HG03571 (cell line): ENCODE results near the gene IL1R2.
"Not testable (repeated sequence)": the region's sequence is repeated elsewhere in the genome, so short reads cannot be mapped to it uniquely, and the experiment has no call there.

Source experiments
- ATAC-seq: cut with Tn5 transposase; IDR thresholded peaks from one replicate; pipeline ENCODE4 v1.9.1; 2021; ENCODE audit not compliant: unreplicated experiment

Gene IL1R2

DNA sequence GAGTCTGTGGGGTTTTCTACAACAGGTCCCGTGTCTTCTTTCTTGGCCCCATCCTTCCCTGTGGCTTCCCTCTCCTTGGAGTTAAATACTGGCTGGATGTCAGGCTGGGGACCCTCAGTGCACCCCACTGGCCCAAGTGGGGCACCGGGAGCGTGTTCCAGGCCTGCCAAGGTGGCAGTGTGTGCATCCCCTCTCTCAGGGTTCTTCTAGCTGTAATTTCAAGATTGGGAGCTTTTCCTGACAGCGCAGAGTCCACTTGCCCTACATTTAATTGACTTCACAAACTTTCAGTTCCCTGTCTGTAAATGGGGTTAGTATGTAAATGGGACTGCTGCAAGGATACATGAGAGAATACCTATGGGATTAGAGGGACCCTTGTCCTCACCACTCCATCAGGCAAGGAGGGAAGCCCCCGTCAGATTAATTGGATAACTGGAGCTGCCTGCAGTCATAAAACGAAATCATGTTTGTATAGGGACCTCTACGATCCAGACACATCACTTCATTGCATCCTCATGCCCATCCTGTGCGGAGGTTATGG is 66.6 kb downstream of the IL1R2 start:
- ATAC-seq: no peak

DNA sequence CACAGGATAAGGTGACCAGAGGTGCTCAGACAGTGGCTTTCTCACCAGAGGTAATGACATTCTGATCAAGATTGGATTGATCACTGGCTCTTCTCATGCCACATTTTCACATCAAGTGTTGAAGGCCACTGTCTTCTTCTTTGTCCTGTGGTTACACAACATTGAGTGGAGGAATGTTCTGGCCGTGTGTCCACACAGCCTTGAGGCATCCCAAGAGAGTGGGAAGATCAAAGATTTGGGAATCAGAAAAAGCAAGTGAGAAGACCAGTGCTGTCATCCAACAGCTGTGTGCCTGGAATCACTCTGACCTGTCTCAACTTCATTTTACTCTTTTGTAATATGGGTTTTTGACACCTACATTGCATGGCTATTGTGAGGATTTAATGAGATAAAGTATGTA is 67.4 kb downstream of the IL1R2 start:
- no peak for ATAC-seq

DNA sequence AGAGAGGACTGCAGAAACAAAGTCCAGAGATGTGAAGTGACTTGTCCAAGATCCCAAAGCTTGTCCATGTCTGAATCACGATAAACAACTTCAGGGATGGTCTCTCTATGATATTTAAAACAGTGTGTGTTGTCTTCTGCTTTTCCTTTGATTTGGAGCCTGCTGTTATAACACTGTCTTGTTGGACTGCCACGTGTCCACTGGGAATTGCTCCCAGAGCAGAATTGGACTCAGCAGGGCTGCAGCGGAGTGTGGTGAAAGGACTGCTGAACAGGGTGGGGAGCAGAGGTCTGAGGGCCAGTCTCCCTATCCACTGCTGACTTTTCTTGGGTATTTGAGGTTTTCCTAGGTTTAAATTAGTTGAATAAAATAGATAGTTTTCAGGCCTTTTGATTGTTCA is 68.3 kb downstream of the IL1R2 start:
- ATAC-seq: no peak

DNA sequence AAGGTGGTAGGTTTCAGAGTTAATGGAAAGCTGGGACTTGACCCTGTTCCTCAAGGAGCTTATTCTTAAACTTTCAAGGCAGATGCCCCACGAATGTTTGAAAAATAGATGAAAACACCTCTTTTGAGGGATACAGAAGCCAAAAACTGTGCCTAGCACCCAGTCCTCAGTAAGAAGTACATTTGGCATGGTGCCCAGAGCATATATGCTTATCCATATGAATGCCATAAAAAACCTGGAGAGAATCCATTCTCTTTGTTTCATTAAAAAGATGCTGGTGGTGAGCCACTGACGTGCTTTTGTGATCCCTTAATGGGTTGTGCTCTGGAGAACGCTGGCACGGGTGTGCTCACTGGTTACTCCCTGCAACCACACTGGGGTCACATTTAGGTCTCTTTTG is 69.0 kb downstream of the IL1R2 start:
- ATAC-seq: no peak

DNA sequence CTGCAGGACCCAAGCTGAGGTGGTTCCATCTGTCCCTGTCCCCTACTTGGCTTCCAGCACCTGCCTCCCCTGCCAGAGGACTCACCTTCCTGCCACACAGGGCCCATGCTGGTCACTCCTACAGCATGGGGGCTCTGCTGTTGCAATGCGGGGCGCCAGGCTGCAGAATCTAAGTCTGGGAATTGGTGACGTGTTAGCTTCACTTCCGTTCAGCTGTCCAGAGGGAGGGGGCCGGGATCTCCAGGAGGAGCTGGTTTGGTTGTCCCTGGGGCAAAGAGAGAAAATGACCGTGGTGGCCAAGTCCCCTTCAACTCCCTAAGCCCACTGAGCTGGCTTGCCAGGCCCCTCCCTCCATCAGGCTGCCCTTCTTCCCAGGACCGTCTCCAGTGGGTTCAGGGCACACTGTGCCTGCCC is 69.5 kb downstream of the IL1R2 start:
- ATAC-seq: no peak

DNA sequence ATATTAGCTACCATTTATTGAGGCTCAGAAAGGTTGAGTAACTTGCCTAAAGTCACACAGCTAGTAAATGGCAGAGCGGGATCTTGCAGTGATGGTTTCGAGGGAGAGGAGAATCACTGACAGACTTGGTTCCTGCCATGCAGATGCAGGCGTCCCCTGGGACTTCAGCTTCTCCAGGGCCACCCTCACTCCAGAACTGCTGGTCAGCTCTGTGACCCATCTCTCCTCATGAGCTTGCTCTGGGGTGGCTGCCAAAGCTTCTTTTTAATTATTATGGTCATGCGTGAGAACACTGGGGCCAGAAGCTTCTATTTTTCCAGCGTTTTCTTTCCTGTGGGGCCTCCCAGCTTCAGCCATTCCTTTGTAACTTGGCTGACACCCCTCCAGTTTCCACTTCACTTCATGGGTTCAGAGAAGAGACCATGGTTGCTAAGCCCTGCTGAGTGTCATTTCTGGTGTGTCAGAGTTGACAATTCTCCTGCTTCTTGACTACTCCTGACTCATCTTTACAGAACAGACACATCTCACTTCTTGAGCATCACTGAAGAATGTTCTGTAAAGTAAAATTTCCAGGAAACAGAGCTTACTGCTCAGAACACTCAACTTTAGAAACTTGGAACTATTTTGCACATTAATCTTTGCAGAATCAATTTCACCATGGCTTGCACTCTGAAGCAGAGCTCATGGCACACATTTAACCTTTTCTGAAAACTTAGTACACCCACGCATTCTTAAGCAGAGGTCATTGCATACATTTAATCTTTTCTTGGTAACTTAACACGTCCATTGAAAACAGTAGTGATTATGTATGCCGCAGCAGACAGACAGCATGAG is 70.4 kb downstream of the IL1R2 start:
- no peak for ATAC-seq

DNA sequence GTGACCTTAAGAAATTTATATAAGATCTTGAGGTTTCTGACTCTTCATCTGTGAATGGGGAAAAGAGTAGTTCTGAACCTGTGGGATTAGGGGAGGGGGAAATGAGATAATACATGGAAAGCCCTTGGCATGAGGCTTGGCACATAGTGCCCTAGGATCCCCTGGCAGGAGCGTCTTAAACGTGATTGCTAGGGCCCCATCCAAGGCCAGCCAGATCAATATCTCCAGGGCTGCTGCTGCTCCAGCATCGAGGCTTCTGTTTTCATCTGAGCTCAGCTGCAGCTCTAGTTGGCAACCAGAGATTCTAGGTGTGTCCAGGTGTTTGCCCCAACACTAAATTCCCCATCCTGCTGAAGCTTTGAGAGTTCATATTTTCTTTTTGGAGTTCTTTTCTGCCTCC is 71.0 kb downstream of the IL1R2 start:
- no peak for ATAC-seq

DNA sequence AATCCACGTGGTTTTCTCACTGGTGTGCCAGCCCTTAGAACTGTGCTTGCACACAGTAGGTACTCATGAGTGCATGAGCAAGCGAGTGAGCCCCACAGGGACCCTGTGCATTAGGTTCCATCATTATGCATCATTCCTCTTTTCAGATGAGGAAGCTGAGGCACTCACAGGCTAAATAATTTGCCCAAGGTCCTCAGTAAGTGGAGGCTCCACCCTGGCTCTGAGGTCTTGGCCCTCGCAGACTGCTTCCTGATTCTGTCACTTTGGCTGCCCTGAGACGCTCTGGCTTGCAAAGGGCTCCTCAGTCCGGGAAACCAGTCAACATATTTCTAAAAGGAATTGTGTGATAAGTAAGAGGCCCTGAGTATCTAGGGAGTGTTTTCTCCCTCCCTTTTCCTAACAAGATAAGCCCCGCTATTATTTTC is 71.7 kb downstream of the IL1R2 start:
- ATAC-seq: no peak

DNA sequence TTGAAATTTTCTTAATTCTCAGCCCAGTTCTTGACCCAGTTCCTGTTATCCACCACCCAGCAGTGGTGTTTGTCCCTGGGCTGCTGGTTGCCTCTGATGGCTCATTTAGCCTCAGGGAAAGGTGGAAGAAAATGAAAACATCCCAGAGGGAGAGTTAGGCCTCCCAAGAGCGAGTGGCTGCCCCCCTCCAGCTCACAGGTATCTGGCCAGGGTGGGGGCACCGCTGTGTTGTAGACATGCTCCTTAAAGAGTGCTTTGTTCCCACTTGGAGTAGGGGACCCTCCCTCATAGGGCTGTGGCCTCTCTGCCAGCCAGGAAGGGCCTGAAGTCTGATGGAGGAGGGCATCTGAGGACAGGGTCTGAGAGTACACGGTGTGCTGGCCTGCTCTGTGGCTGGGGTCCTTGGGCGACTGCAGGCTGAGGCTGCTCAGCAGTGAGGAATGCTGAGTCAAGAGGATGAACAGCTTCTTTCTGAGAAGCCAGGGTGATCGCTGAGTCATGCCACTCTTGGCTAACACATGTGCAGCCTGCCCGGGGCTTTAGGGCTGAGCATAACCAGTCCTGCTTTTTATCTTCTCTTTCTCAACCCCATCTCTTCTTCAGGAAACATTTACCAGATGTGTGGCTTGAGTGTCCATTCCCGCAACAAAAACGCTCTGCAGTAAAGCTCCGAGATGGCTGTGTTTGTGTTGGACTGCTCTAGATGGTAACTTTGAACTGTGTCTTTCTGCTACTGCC is 72.3 kb downstream of the IL1R2 start:
- ATAC-seq: no peak

DNA sequence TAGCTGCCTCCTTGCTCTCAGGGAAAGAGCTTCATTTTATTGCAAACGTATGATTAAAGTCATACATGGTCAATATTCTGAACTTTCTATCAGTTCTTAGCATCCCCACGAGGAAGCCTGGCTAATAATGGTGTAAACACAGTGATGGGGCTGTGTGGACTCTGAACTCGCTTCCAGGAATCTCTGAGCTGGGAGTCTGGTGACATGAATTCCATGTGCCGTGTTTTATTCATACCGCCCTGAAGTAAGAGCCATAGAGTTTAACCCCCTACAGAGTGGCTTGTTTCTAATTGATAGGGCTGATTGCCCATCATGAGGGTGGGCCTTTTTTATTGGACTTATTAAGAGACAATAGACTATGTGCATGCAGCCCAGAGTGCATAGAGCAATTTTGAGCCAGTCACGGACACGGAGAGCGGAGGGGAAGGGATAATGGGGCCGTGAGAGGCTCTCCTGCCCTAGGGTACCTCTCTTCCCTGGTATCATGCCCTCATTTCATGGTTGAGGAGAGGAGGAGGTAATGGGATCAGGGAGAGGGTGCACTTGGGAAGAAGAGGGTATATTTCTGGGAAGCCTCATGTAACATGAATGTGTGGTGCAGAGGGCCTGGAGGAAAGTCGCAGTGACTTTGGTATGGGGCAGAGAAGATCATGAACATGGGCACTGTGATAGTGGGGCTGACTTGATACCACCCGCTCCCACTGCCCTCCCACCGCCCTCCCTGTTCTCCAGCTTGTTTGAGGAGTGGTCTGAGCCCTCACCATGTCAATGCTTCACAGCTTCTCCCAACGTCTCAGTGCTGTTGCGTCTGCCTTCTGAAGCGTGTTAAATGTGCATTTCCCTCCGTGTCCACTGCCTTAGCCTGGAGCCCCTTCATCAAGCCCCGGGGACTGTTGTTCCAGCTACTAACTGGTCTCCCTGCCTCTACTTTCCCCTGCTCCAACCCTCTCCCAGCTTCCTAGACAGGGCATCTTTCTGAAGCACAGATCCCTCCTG is 73.2 kb downstream of the IL1R2 start:
- no peak for ATAC-seq

DNA sequence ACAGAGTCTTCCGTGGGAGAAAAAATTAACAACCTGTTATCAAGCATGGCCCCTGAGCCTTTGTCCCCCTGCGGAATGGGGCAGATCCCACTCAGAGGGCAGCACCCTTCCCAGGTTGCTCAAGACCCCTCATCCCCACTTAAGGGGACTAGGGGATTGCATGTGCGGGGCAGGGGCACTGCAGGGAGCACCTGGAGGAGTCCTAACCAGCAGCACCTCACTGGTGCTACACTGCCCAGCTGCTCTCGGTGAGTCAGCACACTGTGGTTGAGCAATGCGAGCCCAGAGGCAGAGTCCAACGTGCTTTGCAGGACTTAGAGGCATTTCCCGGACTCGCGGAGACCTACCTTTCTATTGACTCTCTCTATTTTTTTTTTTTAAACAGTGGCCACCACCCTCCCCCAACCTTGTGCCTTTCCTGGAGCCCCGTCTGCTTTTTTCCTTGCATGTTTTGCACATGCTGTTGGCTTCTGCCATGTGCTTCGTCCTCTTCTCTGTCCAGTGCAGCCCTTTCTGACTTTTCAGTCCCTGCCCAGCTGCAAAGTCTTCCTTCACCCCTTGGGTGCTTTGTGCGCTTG is 74.0 kb downstream of the IL1R2 start:
- no peak for ATAC-seq

DNA sequence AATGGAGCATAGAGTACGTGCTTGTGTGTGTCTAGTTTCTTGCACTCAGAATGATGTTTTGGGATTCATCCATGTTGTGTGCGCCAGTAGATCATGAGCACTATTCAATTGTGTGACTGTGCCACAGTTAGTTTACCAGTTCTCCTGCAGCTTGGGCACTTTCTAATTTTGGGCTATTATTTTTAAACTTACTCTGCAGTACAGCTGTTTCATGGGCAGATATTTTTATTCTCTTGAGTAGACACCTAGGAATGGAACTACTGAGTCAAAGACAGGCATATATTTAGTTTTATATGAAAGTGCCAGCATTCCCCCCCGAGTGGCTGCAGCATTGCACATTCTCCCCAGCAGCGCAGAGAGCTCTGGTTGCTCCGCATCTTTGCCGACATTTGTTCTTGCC is 74.8 kb downstream of the IL1R2 start:
- ATAC-seq: no peak

DNA sequence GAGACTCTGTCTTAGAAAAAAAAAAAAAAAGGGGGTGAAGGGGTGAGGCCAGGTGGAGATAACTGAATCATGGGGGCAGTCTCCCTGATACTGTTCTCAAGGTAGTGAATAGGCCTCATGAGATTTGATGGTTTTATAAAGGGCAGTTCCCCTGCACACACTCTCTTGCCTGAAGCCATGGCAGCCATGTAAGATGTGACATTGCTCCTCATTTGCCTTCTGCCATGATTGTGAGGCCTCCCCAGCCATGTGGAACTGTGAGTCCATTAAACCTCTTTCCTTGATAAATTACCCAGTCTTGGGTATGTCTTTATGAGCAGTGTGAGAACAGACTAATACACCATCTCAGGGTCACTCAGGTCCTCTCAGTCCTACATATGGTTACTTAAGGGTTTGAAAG is 76.4 kb downstream of the IL1R2 start:
- ATAC-seq: not testable (repeated sequence)

DNA sequence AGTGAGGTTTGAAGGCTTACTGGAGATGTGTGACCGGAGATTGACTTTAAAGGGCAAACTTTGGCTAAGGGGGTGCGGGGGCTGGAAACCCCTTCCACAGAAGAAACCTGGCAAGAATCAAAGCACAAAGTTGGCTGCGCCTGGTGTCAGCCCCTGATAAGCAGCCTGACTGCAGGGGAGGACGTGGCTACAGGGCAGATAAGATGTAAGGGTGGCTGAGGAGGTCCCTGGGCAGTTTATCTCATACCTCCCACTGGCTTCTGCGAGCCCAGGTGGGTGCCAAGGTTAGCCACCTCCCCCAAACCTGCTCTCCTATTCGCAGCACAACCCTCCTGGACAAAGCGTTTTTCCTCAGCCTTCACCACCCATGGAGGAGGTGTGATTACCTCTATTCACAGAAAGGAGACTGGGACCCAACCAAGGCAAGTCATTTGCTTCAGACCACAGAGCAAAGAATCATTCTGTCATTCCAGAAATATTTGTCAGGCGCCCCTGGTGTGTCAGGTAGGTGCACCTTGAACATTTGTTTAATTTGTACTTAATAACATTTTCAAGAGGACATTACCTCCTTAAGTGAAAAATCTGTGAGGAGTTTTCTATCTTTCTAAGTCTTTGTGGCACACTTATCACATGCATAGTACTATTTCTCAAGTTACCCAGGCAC is 77.7 kb downstream of the IL1R2 start:
- no peak for ATAC-seq

DNA sequence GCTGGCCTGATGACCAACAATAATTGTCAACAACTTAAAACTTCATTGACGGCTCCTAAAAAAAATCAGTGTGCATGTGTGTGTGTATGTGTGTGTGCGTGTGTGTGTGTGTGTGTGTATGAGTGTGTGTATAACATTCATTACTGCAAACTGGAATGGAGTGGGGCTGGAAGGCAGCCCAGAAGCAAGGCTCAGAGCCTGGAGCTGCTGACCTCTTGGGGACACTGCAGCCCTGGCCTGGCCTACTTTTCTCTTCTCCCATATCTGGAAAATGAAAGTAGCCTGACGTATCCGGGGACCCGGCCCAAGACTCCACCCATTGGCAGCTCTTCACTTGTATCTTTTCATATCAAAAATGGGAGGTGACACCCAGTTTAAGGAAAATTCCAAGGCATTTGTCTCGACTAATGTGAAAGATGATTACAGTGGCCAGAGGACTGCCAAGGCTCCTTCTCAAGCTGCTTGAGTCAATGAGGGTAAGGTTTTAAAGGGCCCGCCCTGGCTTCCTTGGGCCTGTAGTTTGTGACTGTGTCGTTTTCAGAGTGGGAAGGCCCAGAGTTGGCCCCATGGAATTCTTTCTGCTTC is 78.4 kb downstream of the IL1R2 start:
- no peak for ATAC-seq

DNA sequence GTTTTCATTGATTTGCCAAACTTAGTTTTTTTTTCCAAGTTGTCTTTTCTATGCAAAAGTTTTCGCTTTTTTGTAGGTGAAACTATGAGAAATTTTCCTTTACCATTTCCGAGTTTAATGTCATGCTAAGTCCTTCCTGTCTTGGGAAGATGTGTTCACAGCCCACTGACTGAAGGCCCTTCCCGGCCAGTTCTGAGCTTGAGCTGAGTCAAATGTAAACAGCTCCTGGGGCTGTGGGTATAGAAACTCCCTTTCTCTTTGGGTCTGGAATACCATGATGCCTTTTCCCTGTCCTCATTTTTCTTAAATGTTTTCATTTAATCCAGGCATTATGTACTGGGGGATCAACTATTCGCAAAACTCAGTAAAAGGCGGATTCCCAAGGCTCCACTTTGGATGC is 81.0 kb downstream of the IL1R2 start:
- ATAC-seq: no peak

DNA sequence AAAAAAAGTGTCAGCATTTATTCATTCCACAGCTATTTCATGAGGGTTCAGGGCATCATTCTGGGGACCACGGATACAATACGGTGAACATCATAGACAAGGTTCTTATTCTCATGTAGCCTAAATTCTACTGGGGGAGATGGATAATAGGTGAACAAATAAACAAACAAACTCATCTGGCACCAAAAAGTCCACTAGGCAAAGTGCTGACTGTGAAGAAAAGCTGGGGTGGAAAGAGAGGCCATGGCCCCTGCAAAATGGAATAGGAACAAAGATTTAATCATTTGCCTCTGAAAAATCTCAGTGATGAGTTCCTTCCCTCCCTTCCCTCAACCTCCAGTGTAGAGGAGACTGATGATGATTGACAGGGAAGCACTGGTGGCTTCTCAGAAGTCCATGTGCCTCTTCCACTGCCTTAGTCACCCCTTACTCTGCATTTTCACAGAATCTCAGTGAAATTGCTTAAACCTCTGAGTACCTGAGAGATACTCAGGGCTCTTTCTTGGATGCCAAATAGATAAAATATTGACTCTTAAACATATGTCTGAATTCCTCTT is 81.5 kb downstream of the IL1R2 start:
- ATAC-seq: no peak

DNA sequence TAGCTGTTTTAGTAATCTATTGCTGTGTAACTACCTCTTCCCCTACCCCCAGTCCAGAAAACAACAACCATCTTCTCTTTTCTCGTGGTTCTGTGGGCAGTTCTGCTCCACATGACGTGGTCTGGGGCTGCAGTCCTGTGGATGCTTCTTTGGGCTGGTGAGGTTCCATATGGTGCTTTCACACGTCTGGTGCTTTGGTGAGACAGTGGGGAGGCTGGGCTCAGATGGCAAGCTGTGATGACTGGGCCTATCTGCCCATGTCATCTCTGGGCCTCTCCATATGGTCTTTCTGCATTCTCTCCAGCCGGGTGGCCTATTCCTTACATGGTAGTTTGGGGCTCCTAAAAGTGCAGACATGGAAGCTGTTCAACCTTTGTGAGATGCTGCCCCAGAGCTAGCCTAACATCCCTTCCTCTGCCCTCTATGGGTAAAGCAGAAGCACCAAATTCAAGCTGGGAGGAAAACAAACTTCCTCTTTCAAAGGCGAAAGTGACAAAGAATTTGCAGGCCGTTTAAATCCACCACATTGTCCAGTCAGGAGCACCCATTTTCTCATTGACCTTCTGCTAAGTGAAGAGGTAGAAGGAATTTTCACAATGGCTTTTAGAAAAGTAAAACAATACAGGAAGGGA is 82.5 kb downstream of the IL1R2 start:
- no peak for ATAC-seq

DNA sequence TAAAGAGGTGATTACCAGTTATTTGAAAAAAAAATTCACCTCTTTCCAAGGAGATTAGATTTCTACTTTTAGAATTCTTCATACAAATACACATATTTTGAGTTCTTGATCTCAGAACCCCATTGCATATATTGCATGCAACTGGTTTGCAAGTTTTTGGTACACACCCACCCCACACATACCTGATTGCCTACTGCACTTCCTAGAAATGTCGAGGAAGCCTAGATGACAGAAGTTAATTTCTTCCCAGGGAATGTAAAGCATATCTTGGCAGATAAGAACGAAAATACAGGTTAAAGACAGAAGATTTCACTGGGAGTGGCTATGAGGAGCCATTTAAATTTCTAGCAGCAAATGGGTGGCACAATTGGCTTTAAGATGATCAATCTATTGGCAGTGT is 83.7 kb downstream of the IL1R2 start:
- ATAC-seq: no peak
